MM.1S (cell line): Measurements from ENCODE around the gene TMEM38B.

ENCODE experiments used
- DNase-seq: peaks from one replicate; pipeline ENCODE4 v3.0.0-alpha.2; 2015
- H2AFZ ChIP-seq: fragments of 300-600 bp; sonication (generic); 2 replicates; pipeline ENCODE4 v1.6.0; 2016; ENCODE audit warnings: antibody characterized with exemption, low read length
- H3F3A ChIP-seq: fragments of 300-600 bp; sonication (generic); 2 replicates; pipeline ENCODE4 v1.6.1; 2016; ENCODE audit warnings: mild to moderate bottlenecking, antibody characterized with exemption, low read length, moderate library complexity, mixed read lengths; ENCODE audit not compliant: insufficient read depth
- H3K27ac ChIP-seq: fragments of 300-600 bp; sonication (generic); 2 replicates; pipeline ENCODE4 v1.5.1; 2016; ENCODE audit warnings: mild to moderate bottlenecking, low read length
- H3K27me3 ChIP-seq: fragments of 300-600 bp; sonication (generic); replicated peaks from 2 replicates; pipeline ENCODE4 v1.6.0; 2016; ENCODE audit warnings: low read length; ENCODE audit not compliant: insufficient read depth
- H3K36me3 ChIP-seq: fragments of 300-600 bp; sonication (generic); replicated peaks from 2 replicates; pipeline ENCODE4 v1.6.1; 2016; ENCODE audit warnings: mild to moderate bottlenecking, low read length, mixed read lengths; ENCODE audit not compliant: insufficient read depth
- H3K4me1 ChIP-seq: fragments of 300-600 bp; sonication (generic); 2 replicates; pipeline ENCODE4 v1.6.1; 2016; ENCODE audit warnings: low read length, mixed read lengths
- H3K4me2 ChIP-seq: fragments of 300-600 bp; sonication (generic); 2 replicates; pipeline ENCODE4 v1.6.0; 2016; ENCODE audit warnings: low read depth, low read length
- H3K4me3 ChIP-seq: fragments of 300-600 bp; sonication (generic); 2 replicates; pipeline ENCODE4 v1.5.1; 2016; ENCODE audit warnings: low read length, mixed read lengths
- H3K79me2 ChIP-seq: fragments of 300-600 bp; sonication (generic); 2 replicates; pipeline ENCODE4 v1.6.1; 2016; ENCODE audit warnings: mixed run types, low read length, mixed read lengths
- H3K9ac ChIP-seq: fragments of 300-600 bp; sonication (generic); 2 replicates; pipeline ENCODE4 v1.6.1; 2016; ENCODE audit warnings: low read length, mixed read lengths
- H3K9me2 ChIP-seq: fragments of 300-600 bp; sonication (generic); replicated peaks from 2 replicates; pipeline ENCODE4 v1.6.1; 2016; ENCODE audit warnings: mild to moderate bottlenecking, low read length, mixed read lengths; ENCODE audit not compliant: insufficient read depth
- H3K9me3 ChIP-seq: fragments of 300-600 bp; sonication (generic); replicated peaks from 2 replicates; pipeline ENCODE4 v1.6.1; 2016; ENCODE audit warnings: mild to moderate bottlenecking, low read length, mixed read lengths; ENCODE audit not compliant: insufficient read depth
- H4K20me1 ChIP-seq: fragments of 300-600 bp; sonication (generic); 2 replicates; pipeline ENCODE4 v1.6.1; 2016; ENCODE audit warnings: mild to moderate bottlenecking, low read length, moderate library complexity, mixed read lengths; ENCODE audit not compliant: insufficient read depth
- EZH2 ChIP-seq: fragments of 300-600 bp; sonication (generic); optimal IDR thresholded peaks from 2 replicates; pipeline ENCODE3; 2017; ENCODE audit warnings: low read depth, mild to moderate bottlenecking, antibody characterized with exemption, low read length, mixed read lengths
- EZH2phosphoT487 ChIP-seq: fragments of 300-600 bp; sonication (generic); IDR thresholded peaks from 2 replicates; pipeline ENCODE4 v1.6.1; 2018; ENCODE audit warnings: antibody characterized with exemption, low read length
- TF ChIP-seq, protein P1 (sequence below): fragments of 300-600 bp; sonication (generic); IDR thresholded peaks from 2 replicates; pipeline ENCODE4 v1.5.1; 2016; ENCODE audit warnings: antibody characterized with exemption, low read length, mixed read lengths

The TMEM38B gene

DNA sequence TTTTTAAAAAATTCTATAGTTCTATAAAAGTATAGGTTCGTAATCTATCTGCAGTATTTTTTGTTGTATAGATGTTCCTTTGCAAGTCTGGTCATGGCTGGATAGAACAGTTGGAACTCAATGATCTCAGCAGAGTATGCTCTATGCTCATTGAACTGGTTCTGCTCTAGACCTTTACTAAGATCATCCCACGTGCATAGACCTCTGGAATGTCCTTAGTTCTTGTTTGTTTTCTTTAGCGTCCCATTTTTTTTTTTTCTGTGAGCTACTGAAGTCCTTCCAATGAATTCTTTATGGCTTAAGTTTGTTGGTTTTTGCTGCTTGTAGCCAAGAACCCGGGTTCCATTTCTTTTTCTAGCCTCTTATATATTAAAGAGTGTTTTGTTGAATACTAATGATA is 3.5 kb downstream of the TMEM38B start:
- H2AFZ ChIP-seq = no peak overlapping the region
- H3K79me2 ChIP-seq = peaks cover 78% of the 10 kb centered on the region
- no peak overlapping the region for H3K4me2 ChIP-seq
- no peak for DNase-seq
- no peak overlapping the region for H3K9ac ChIP-seq
- H3K4me1 ChIP-seq = peaks cover 6% of the 10 kb centered on the region; the same call in 1 of the 2 replicates
- no peaks in the 10 kb centered on the region for H3K9me2 ChIP-seq
- H3K27me3 ChIP-seq = no peaks in the 10 kb centered on the region
- no peaks in the 10 kb centered on the region for H3K36me3 ChIP-seq
- TF ChIP-seq EZH2 (no peak), EZH2phosphoT487 (no peak)
- TF ChIP-seq, protein P1, sequence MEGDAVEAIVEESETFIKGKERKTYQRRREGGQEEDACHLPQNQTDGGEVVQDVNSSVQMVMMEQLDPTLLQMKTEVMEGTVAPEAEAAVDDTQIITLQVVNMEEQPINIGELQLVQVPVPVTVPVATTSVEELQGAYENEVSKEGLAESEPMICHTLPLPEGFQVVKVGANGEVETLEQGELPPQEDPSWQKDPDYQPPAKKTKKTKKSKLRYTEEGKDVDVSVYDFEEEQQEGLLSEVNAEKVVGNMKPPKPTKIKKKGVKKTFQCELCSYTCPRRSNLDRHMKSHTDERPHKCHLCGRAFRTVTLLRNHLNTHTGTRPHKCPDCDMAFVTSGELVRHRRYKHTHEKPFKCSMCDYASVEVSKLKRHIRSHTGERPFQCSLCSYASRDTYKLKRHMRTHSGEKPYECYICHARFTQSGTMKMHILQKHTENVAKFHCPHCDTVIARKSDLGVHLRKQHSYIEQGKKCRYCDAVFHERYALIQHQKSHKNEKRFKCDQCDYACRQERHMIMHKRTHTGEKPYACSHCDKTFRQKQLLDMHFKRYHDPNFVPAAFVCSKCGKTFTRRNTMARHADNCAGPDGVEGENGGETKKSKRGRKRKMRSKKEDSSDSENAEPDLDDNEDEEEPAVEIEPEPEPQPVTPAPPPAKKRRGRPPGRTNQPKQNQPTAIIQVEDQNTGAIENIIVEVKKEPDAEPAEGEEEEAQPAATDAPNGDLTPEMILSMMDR = no peak
- H3F3A ChIP-seq = peaks cover 13% of the 10 kb centered on the region
- H3K27ac ChIP-seq = no peak overlapping the region
- H4K20me1 ChIP-seq = no peaks in the 10 kb centered on the region; the same call in 1 of the 2 replicates
- no peaks in the 10 kb centered on the region for H3K9me3 ChIP-seq
- H3K4me3 ChIP-seq = no peak overlapping the region

DNA sequence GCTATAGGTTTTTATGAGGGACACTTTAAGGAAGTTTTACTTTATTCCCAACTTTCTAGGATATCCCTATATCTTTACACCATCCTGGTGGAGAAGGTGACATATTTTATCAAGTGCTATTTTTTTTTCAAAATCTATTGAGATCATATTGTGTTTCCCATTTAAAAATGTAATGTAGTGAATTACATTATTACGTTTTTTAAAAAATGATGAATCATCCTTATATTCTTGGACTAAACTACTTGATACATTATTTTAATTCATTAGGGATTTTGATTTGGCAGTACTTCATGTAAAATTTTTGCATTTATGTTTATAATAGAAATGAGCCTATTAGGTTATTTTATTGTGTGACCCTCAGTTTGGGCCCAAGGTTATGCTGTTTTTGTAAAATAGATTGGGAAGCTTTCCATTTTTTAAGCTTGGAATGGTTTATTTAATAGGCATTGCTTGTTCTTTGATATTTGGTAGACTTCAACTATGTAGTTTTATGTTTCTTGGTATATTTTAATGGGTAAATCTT is 4.1 kb downstream of the TMEM38B start:
- H4K20me1 ChIP-seq = no peaks in the 10 kb centered on the region; the same call in 1 of the 2 replicates
- H3K36me3 ChIP-seq = no peaks in the 10 kb centered on the region
- H3K9ac ChIP-seq = no peak overlapping the region
- no peak for DNase-seq
- H3F3A ChIP-seq = peaks cover 13% of the 10 kb centered on the region
- no peak overlapping the region for H3K4me2 ChIP-seq
- no peaks in the 10 kb centered on the region for H3K9me2 ChIP-seq
- no peak overlapping the region for H3K27ac ChIP-seq
- H2AFZ ChIP-seq = no peak overlapping the region
- no peaks in the 10 kb centered on the region for H3K27me3 ChIP-seq
- H3K4me1 ChIP-seq = peaks cover 6% of the 10 kb centered on the region; the same call in 1 of the 2 replicates
- no peak for TF ChIP-seq EZH2phosphoT487
- TF ChIP-seq EZH2 = no peak
- TF ChIP-seq, protein P1 = no peak
- peaks cover 81% of the 10 kb centered on the region for H3K79me2 ChIP-seq
- H3K9me3 ChIP-seq = no peaks in the 10 kb centered on the region
- H3K4me3 ChIP-seq = no peak overlapping the region

DNA sequence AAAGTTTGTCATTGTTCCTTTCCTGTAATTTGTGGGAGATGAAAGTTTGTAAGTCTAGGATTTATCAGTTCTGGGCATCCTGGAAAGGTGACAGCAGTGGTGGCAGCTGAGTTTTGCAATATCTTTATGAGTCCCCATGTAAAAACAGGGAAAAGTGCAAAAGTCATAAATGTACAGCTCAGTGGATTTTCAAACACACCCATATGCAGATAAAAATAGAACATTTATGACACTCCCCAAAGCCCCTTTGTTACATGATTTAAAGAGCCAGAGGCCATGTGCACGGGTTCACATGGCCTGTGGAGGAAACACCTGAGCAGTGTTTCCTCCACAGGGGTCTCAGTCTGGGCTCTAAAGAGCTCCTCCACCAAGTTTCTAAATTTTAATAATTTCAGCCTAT is 6.3 kb downstream of the TMEM38B start:
- H3K4me2 ChIP-seq = no peak overlapping the region
- no peaks in the 10 kb centered on the region for H3K9me2 ChIP-seq
- H3K79me2 ChIP-seq = peaks cover 73% of the 10 kb centered on the region

More for the DNA sequence above, 6.3 kb downstream of the TMEM38B start:
- no peak overlapping the region for H2AFZ ChIP-seq
- H3K4me1 ChIP-seq = peaks cover 6% of the 10 kb centered on the region; the same call in 1 of the 2 replicates
- H3K36me3 ChIP-seq = no peaks in the 10 kb centered on the region
- H3K9ac ChIP-seq = no peak overlapping the region
- H3F3A ChIP-seq = peaks cover 4% of the 10 kb centered on the region; the same call in 1 of the 2 replicates
- no peak overlapping the region for H3K4me3 ChIP-seq
- no peaks in the 10 kb centered on the region for H3K27me3 ChIP-seq
- TF ChIP-seq EZH2 (no peak), EZH2phosphoT487 (no peak)
- TF ChIP-seq, protein P1 = no peak
- H4K20me1 ChIP-seq = no peaks in the 10 kb centered on the region; the same call in 1 of the 2 replicates
- no peak overlapping the region for H3K27ac ChIP-seq
- no peaks in the 10 kb centered on the region for H3K9me3 ChIP-seq
- DNase-seq = no peak
